Liver (tissue), 9 donors: ENCODE data around the gene PAFAH1B2. TPM values are rescaled to one million over a fixed set of nuclear protein-coding genes. Genes with fewer than 3 reads are reported as not detected.
"Not testable (repeated sequence)": the region's sequence is repeated elsewhere in the genome, so short reads cannot be mapped to it uniquely, and the experiment has no call there.

ENCODE experiments used
- DNase-seq: peaks from one replicate; pipeline ENCODE4 v3.0.0-alpha.2; 2017; ENCODE audit warnings: low spot score
- H3K27ac ChIP-seq, 2 donors: one replicate each; pipeline ENCODE4 v1.7.0; 2013; ENCODE audit warnings: inconsistent platforms in 2 of 2, low read length in 2 of 2, control low read depth in 1 of 2, low read depth in 1 of 2, mild to moderate bottlenecking in 1 of 2
- H3K27me3 ChIP-seq, 4 donors: one replicate each; pipeline versions ENCODE4 v1.6.1 to v1.7.0; 2013; ENCODE audit warnings: low read length in 3 of 4, inconsistent platforms in 1 of 4, mild to moderate bottlenecking in 1 of 4, moderate library complexity in 1 of 4; ENCODE audit not compliant: control insufficient read depth in 4 of 4, insufficient read depth in 4 of 4
- H3K36me3 ChIP-seq, 4 donors: one replicate each; pipeline versions ENCODE4 v1.6.1 to v1.7.0; 2013; ENCODE audit warnings: low read length in 3 of 4, mild to moderate bottlenecking in 3 of 4, low read depth in 1 of 4, moderate library complexity in 1 of 4; ENCODE audit not compliant: control insufficient read depth in 4 of 4, insufficient read depth in 3 of 4
- H3K4me1 ChIP-seq, 4 donors: one replicate each; pipeline versions ENCODE4 v1.6.1 to v1.7.0; 2013; ENCODE audit warnings: low read length in 3 of 4, mild to moderate bottlenecking in 3 of 4, moderate library complexity in 1 of 4; ENCODE audit not compliant: control insufficient read depth in 4 of 4, insufficient read depth in 4 of 4
- H3K4me3 ChIP-seq, 3 donors: one replicate each; pipeline versions ENCODE4 v1.6.1 to v1.7.0; 2013; ENCODE audit warnings: low read length in 3 of 3, control low read depth in 1 of 3, low read depth in 1 of 3, mild to moderate bottlenecking in 1 of 3
- H3K9ac ChIP-seq, 2 donors: one replicate each; pipeline ENCODE4 v1.7.0; 2013; ENCODE audit warnings: low read length in 2 of 2, mild to moderate bottlenecking in 2 of 2, moderate library complexity in 2 of 2, control low read depth in 1 of 2, low read depth in 1 of 2
- H3K9me3 ChIP-seq, 4 donors: one replicate each; pipeline versions ENCODE4 v1.6.1 to v1.7.0; 2013; ENCODE audit warnings: low read length in 3 of 4; ENCODE audit not compliant: control insufficient read depth in 4 of 4
- ATF3 ChIP-seq: IDR thresholded peaks from 2 replicates; pipeline ENCODE4 v1.6.1; 2016; ENCODE audit warnings: antibody characterized with exemption
- CTCF ChIP-seq: fragments of 150-350 bp; IDR thresholded peaks from 2 replicates; pipeline ENCODE4 v1.5.1; 2017; ENCODE audit warnings: improper control_type of control experiment, low read depth, low read length; ENCODE audit not compliant: missing input control
- EGR1 ChIP-seq, 2 donors: IDR thresholded peaks; 2 replicates each; pipeline ENCODE4 v1.6.1; 2016 to 2018; ENCODE audit warnings: antibody characterized with exemption in 2 of 2, low read depth in 2 of 2
- FOXA1 ChIP-seq: IDR thresholded peaks from 2 replicates; pipeline ENCODE4 v1.6.1; 2016; ENCODE audit warnings: antibody characterized with exemption
- FOXA2 ChIP-seq: IDR thresholded peaks from 2 replicates; pipeline ENCODE4 v1.6.1; 2016; ENCODE audit warnings: antibody characterized with exemption
- GABPA ChIP-seq, 2 donors: IDR thresholded peaks in 1 of 2; conservative IDR thresholded peaks in 1 of 2; 2 replicates each; pipeline ENCODE4 v1.6.1; 2016; ENCODE audit warnings: antibody characterized with exemption in 2 of 2, mild to moderate bottlenecking in 1 of 2, moderate library complexity in 1 of 2
- HNF4A ChIP-seq, 2 donors: conservative IDR thresholded peaks; 2 replicates each; pipeline ENCODE4 v1.6.1; 2016; ENCODE audit warnings: antibody characterized with exemption in 2 of 2, mild to moderate bottlenecking in 2 of 2
- HNF4G ChIP-seq: IDR thresholded peaks from 2 replicates; pipeline ENCODE4 v1.6.1; 2016; ENCODE audit warnings: antibody characterized with exemption
- MAX ChIP-seq: IDR thresholded peaks from 2 replicates; pipeline ENCODE4 v1.6.1; 2016; ENCODE audit warnings: antibody characterized with exemption
- NR2F2 ChIP-seq: IDR thresholded peaks from 2 replicates; pipeline ENCODE4 v1.6.1; 2016; ENCODE audit warnings: antibody characterized with exemption
- RAD21 ChIP-seq, 2 donors: IDR thresholded peaks; 2 replicates each; pipeline ENCODE4 v1.6.1; 2016; ENCODE audit warnings: antibody characterized with exemption in 2 of 2, mild to moderate bottlenecking in 2 of 2
- REST ChIP-seq: IDR thresholded peaks from 2 replicates; pipeline ENCODE4 v1.6.1; 2016; ENCODE audit warnings: antibody characterized with exemption, mild to moderate bottlenecking
- RXRA ChIP-seq, 2 donors: IDR thresholded peaks; 2 replicates each; pipeline ENCODE4 v1.6.1; 2017 to 2018; ENCODE audit warnings: antibody characterized with exemption in 2 of 2, mild to moderate bottlenecking in 1 of 2
- SP1 ChIP-seq: IDR thresholded peaks from 2 replicates; pipeline ENCODE4 v1.6.1; 2018; ENCODE audit warnings: antibody characterized with exemption, mild to moderate bottlenecking
- TAF1 ChIP-seq: conservative IDR thresholded peaks from 2 replicates; pipeline ENCODE4 v1.6.1; 2016; ENCODE audit warnings: antibody characterized with exemption, mild to moderate bottlenecking
- YY1 ChIP-seq: IDR thresholded peaks from 2 replicates; pipeline ENCODE4 v1.6.1; 2016; ENCODE audit warnings: antibody characterized with exemption, mild to moderate bottlenecking
- WGBS: extraction: QIAGEN DNeasy Blood & Tissue Kit; methylation state at CpG from one replicate; pipeline ENCODE4 v1.1.7; 2013; 5-methylcytosine and 5-hydroxymethylcytosine counted together
- polyA plus RNA-seq, 2 donors: library from polyadenylated mRNA; stranded (reverse) in 1 of 2; unstranded in 1 of 2; fragments of 200-250 nt in 1 of 2; fragments of >200 nt in 1 of 2; fragmentation: Nextera tagmentation in 1 of 2; extraction: Ambion mirVana in 1 of 2; gene quantifications; one replicate each; pipeline versions ENCODE4 v1.2.1 to v1.2.3, GENCODE V29; 2013 to 2015
- total RNA-seq, 2 donors: library from RNA; depleted of rRNA; stranded (reverse); fragments of >200 nt; gene quantifications; one replicate each; pipeline ENCODE4 v1.2.3, GENCODE V29; 2014
- donor health status: healthy.
- donor health status: healthy.
- donor health status: healthy.
- donor health status: healthy.
- donor health status: healthy.

The PAFAH1B2 gene
- total and polyA plus RNA-seq, 4 donors = 12.7 to 39.8 (median 24.9) TPM

- Histone ChIP-seq H3K4me1 (peaks cover 4 to 23% (median 18%) of the 10 kb centered on the region in 4 donors), H3K27ac (no peak overlapping the region), H3K9me3 (no peaks in the 10 kb centered on the region), H3K9ac (no peak overlapping the region), H3K27me3 (no peaks in the 10 kb centered on the region), H3K36me3 (peaks cover 3 to 30% (median 12%) of the 10 kb centered on the region in 4 donors), H3K4me3 (no peak overlapping the region)
- WGBS = 95% methylated on average over 22 of the region's 22 CpGs
- DNase-seq = no peak
- TF ChIP-seq FOXA2 (no peak), NR2F2 (no peak), RXRA (IDR thresholded peaks at IDR 0.05) (no peak), EGR1 (IDR thresholded peaks at IDR 0.05; ENCODE audit: low read depth in 2 of 2) (no peak), HNF4A (conservative IDR thresholded peaks at IDR 0.05) (no peak), FOXA1 (no peak), HNF4G (no peak), CTCF (no peak), GABPA (IDR thresholded peaks at IDR 0.05 in 1 of 2, conservative IDR thresholded peaks at IDR 0.05 in 1 of 2) (no peak), SP1 (no peak), MAX (no peak), RAD21 (IDR thresholded peaks at IDR 0.05) (no peak), TAF1 (no peak), REST (no peak), ATF3 (no peak)
Measured at GRCh38 chr11:117181586-117182550, 37.8 kb downstream of the PAFAH1B2 start.

- H3K4me3 ChIP-seq = no peak overlapping the region
- peaks cover 4 to 23% (median 18%) of the 10 kb centered on the region in 4 donors for H3K4me1 ChIP-seq
- H3K9ac ChIP-seq = no peak overlapping the region
- H3K27ac ChIP-seq = no peak overlapping the region
- no peaks in the 10 kb centered on the region for H3K9me3 ChIP-seq
- WGBS = 95% methylated on average over 10 of the region's 10 CpGs
- DNase-seq = peak; percentile 30
- H3K27me3 ChIP-seq = no peaks in the 10 kb centered on the region
- H3K36me3 ChIP-seq = peaks cover 3 to 37% (median 15%) of the 10 kb centered on the region in 4 donors
- TF ChIP-seq YY1 = no peak
- TF ChIP-seq SP1 = no peak
- no peak for TF ChIP-seq GABPA (IDR thresholded peaks at IDR 0.05 in 1 of 2, conservative IDR thresholded peaks at IDR 0.05 in 1 of 2)
- TF ChIP-seq RXRA (IDR thresholded peaks at IDR 0.05) = no peak
- no peak for TF ChIP-seq TAF1
Measured at GRCh38 chr11:117182551-117182935, 38.5 kb downstream of the PAFAH1B2 start.

- not testable (repeated sequence) for H3K27ac ChIP-seq, H3K9me3 ChIP-seq, H3K9ac ChIP-seq, H3K4me3 ChIP-seq, H3K27me3 ChIP-seq, DNase-seq
- peaks cover 2 to 21% (median 16%) of the 10 kb centered on the region in 4 donors for H3K4me1 ChIP-seq
- peaks cover 7 to 43% (median 18%) of the 10 kb centered on the region in 4 donors for H3K36me3 ChIP-seq
- WGBS = 97% methylated on average over 13 of the region's 13 CpGs
Measured at GRCh38 chr11:117183178-117183577, 39.1 kb downstream of the PAFAH1B2 start.
